Inflammatory macrophage treated with lipopolysaccharide for 4 hours (primary cell): Measurements from ENCODE around the gene HRAS.
"Not testable (repeated sequence)": the region's sequence is repeated elsewhere in the genome, so short reads cannot be mapped to it uniquely, and the experiment has no call there.

Experiments
- DNase-seq: peaks from one replicate; pipeline ENCODE4 v3.0.0-alpha.2; 2020

HRAS gene

GRCh38 chr11:535519-536454 is at the start of gene HRAS:
Gene HRAS, minus strand, starts transcription at chr11:535576.
- DNase-seq: peak; percentile 94

- DNase-seq: no peak
These were observed 48.9 kb upstream of the HRAS start for GRCh38 chr11:584287-584686.

DNA sequence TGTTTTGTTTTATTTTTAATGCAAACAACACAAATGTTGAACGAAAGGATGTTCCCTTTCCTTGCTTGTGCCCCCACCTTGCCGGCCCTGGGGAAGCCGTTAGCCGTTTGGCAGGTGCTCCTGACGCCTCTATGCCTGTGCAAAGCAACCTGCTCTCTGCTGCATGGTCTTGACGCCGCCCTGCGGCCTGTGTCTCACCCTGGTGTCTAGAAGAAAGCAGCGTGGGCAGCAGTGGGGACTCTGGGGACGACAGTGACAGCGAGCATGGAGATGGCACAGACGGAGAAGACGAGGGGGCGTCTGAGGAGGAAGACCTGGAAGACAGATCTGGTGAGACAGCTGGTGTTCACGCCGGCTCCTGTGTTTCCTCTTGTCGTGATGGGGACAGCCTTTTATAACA is 46.4 kb upstream of the HRAS start:
- DNase-seq: no peak

DNA sequence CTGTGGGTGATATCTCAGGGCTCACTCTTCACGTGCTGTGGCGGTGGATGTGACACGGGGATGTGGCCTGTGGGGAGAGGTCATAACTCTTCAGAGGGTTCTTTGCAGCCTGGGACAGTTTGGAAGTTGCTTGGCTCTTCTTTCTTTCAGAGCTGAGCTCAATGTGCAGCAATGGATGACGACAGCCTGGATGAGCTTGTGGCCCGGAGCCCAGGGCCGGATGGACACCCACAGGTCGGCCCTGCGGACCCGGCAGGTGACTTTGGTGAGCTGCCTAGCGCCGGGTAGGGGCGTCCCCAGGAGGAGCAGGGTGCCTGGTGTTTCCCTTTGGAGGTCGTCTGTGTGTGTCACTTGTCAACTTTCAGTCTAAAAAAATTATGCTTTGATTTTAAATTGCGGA is 46.0 kb upstream of the HRAS start:
- no peak for DNase-seq

DNA sequence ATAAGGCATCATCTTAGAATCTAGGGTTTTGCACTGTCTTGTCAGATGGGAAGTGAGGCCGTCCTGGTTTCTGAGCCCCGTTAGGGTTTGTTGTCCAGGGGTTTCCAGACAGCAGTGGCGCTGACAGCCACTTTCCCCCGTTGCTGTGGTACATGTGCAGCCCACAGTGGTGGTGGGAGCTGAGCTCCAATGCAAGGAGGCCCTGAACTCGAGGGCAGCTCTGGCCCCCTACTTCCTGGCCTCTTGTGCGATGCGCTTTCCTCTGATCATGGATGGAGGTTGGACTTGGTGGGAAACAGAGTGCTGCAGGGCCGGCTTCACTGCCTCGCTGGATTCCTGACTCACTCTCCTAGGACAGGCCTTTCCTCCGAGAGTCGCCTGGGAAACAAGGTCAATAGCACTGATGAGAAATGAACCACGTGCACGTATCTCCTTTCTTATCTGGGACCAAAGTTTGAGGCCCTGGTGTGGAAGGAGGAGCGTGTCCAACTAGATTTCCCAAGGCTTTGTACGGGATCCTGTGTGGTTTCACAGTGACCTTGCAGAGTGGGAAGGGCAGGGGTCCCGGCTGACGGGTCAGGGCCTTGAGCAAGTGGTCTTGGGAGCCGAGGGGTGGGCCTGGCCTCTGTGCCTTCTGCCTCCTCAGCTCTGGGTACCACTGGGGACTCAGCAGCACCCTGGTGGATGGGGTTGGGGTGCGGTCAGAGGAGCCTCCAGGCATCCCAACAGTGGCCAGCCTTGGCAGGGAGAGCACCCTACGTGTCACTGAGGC is 44.6 kb upstream of the HRAS start:
- no peak for DNase-seq

- no peak for DNase-seq
These were observed 43.1 kb upstream of the HRAS start for GRCh38 chr11:578276-579035.

- DNase-seq: no peak
These were observed 42.2 kb upstream of the HRAS start for GRCh38 chr11:577611-577894.

- no peak for DNase-seq
These were observed 41.6 kb upstream of the HRAS start for GRCh38 chr11:576811-577610.

GRCh38 chr11:575996-576768 is 40.8 kb upstream of the HRAS start, which contains the start of gene PHRF1:
Gene PHRF1, plus strand, starts transcription at chr11:576470. Its CDS starts 5,043 bp downstream, at chr11:581513.
- peak; percentile 96 for DNase-seq

GRCh38 chr11:575313-575995 is 40.1 kb upstream of the HRAS start:
- no peak for DNase-seq

DNA sequence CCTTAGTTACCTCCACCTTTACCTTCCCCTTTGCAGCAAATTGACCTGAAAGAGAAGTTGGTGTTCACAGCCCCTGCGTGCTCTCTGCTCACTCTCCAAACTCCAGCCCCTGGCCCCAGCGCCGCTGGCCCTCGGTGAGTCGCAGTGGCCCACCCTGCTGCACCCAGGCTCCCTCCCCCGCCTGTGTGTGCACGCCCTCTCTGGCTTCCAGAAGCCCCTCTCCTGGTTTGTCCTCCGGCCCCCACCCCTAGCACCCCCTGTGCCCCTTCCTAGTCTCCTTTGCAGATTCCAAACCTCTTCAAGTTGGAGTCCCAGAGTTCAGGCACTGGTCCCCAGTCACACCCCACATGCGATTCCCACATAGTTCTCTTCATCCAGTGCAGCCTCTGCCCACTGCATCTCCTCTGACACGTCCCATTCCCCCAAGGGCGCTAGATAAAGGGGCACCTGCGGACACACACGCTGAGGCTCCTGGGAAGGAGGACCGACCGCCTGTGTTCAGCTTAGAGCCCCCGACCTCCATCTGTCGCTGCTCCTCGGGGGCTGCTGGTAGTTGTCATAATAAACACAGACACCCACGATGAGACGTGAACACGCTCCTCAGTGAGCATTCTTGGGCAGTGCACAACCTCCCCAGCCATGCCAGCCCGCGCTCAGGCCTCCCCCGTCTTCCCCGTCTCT is 39.4 kb upstream of the HRAS start:
- DNase-seq: no peak

GRCh38 chr11:574031-574570 is 38.7 kb upstream of the HRAS start:
- not testable (repeated sequence) for DNase-seq

DNA sequence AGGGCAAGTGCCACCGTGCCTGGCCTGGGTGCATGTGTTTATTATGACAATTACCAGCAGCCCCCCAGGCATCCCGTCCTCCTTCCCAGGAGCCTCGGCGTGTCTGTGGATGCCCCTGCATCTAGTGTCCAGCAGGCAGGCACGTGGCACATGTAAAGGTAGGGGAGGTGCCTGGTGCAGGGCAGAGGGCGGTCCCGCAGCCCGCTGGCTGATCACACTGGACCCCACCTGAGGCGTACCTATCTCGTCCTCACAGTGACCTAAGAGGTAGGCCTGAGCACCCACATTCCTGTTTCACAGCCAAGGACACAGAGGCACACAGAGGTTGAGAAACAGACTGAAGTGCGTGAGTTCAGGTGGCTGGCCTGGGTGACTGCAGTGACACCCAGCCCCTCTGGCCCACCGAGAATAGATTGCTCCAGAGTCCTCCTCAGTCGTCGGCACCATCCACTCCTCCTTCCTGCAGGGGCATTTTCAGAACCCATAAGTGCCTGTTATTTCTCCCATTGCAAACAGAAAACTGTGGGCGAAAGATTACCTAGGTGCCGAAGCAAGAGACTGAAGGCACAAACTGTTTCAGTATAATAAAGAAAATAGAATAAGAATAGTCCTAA is 37.9 kb upstream of the HRAS start:
- no peak for DNase-seq

DNA sequence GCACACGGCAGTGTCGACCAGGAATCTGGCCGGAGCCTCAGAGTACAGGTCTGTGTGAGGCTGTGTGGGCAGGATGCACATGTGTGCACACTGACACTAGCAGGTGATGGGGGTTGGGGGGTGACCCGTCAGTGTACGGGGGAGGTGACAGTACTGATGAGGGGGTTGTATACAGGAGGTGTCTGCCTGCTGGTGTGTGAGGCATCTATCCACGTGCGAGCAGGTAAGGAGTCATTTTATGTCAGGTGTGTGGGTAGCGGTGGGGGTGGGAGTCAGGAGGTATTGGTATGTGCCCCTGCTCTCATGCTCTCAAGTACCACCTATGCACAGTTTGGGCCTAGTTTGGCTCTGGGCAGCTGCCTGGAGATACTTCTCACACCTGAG is 36.4 kb upstream of the HRAS start:
- DNase-seq: no peak

DNA sequence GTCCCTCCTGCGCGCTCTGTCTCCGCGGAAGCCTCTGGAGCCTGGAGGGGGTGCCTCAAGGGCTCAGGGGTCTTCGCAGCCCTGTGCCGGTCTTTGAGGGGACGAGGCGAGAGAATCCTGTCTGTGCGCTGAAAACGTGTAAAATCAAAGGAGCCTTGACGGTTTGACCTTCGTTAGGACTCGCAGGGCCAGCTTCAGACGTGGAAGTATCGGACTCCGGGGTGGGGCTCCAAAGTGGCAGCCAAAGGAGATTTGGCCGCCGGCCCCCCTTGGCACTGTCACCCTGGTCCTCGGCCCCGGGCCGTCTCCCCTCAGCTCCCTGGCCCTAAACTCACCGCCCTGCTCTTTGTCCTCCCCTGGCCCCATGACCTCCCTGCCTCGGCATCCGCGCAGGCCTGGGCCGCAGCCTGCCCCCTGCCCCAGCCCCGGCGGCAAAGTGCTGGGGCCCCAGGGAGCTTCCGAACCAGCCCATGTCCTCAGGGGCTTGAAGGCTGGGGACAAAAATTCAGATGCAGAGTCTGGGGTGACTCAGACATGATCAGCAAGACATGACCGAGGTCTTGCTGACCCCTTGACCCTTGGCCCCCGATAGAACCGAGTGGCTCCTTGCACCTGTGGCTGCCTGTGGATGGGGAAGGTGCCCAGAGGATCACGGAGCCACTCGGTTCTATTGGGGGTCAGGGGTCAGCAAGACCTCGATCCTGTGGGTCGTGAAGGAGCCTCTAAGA is 33.9 kb upstream of the HRAS start:
- no peak for DNase-seq

DNA sequence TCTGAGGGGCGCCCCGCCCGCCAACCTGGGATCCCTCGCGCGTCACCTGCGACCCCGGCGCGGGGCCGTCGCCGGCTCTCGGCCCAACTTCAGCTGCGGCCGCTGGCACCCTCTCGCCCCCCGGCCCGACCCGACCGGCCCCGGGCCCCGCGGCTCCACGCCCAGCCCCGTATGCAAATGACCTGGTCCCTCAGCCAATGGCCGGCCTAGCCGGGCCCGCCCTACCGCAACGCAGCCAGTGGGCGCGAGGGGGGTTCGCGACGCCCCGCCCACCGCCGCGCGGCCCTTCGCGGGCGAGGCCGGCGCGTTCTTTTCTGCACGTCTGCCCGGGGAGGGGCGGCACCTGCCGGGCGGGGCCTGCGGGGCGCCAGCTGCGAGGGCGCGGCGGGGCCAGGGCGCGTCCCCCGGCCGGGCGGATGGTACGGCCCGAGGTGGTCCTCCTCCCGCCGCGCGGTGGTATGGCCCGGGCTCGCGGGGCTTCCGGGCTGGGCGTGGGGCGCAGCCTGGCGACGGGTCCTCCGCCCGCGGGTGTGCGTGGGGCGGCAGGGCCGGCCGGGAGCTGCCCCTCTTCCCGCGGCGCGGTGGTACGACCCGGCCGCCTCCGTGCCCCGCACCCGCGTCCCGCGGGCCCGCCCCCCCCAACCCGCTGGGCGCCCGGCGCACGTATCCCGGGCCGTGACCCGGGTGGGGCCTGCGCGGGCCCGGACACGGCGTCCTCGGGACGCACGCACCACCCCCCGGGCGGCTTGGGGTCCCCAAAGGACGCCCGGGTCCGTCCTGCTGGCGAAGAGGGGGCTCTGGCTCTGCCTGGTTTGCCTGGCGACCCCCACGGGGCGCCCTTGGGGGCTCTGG is 33.2 kb upstream of the HRAS start:
- DNase-seq: peak; percentile 96

DNA sequence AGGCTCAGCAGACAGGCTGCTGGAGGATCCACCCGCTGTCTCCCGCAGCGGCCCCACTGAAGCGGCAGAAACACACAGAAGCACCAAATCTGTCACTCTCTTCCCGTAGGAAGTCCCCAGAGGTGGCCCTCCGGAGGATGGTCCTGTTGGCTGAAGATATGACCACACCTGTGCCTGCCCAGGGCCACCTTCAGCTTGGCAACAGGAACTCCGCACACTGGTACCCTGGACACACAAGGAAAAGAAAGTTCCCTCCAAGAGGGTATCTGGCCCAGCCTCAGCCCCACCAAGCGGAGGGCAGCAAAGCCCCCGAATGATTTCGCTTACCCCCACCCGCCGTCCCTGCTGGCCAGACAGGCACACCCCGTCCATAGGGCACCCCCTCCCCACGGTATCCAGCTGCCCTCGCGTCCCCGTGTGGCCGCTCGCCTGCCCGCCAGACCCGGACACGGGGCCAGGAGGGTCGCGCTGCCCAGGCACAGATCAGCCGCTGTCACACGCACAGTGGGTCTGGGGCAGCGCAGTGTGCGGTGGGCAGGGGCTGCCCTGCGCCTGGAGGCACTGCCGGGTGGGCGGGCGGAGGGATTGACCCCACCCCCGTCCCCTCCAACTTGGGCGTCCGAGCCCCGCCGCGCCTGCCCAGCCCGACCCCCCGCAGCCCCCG is 32.4 kb upstream of the HRAS start:
- DNase-seq: no peak
